Esophagus squamous epithelium (tissue), 4 donors: ENCODE results near the gene PMM1.

Source experiments
- POLR2A ChIP-seq, 4 donors: fragments of 450-650 bp; IDR thresholded peaks; one replicate each; pipeline ENCODE4 v1.6.1; 2017; ENCODE audit warnings: antibody characterized with exemption in 4 of 4, mild to moderate bottlenecking in 4 of 4, moderate library complexity in 3 of 4
- TF ChIP-seq, protein P1 (sequence below), 6 experiments: fragments of 450-650 bp in 4 of 6; fragments of 200-600 bp in 2 of 6; sonication (generic) in 2 of 6; IDR thresholded peaks; one replicate each; pipeline ENCODE4 v1.5.1; 2016 to 2019; ENCODE audit warnings: antibody characterized with exemption in 6 of 6, mild to moderate bottlenecking in 4 of 6, moderate library complexity in 4 of 6

DNA sequence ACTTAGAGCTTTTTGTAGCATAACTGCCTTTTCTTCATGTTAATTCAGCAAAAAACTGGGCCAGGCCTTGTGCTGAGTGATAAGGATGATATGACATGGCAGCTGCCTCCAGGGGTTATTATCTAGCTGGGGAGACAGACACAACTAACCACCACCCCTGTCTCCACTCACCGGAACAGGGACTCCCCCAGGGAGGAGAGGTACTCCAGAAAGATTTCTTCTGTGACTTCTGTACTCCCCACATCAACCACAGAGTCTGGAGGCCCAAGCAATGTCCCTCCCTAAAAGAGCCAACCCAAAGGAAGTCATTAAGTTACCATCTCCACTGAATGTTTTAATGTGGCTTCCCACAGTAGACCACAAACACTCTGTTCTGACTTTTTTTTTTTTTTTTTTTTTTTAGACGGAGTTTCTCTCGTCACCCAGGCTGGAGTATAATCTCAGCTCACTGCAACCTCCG, 14.3 kb upstream of the PMM1 start:
- no peak for TF ChIP-seq POLR2A (IDR thresholded peaks at IDR 0.05)
- TF ChIP-seq, protein P1, sequence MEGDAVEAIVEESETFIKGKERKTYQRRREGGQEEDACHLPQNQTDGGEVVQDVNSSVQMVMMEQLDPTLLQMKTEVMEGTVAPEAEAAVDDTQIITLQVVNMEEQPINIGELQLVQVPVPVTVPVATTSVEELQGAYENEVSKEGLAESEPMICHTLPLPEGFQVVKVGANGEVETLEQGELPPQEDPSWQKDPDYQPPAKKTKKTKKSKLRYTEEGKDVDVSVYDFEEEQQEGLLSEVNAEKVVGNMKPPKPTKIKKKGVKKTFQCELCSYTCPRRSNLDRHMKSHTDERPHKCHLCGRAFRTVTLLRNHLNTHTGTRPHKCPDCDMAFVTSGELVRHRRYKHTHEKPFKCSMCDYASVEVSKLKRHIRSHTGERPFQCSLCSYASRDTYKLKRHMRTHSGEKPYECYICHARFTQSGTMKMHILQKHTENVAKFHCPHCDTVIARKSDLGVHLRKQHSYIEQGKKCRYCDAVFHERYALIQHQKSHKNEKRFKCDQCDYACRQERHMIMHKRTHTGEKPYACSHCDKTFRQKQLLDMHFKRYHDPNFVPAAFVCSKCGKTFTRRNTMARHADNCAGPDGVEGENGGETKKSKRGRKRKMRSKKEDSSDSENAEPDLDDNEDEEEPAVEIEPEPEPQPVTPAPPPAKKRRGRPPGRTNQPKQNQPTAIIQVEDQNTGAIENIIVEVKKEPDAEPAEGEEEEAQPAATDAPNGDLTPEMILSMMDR (IDR thresholded peaks at IDR 0.05) = no peak
